Endothelial cell of umbilical vein (primary cell): ENCODE results near the gene MACROD2. TPM values are rescaled to one million over a fixed set of nuclear protein-coding genes. Genes with fewer than 3 reads are reported as not detected.

ENCODE experiments used
- BruUV-seq: library from RNA; stranded (reverse); fragments of 400-500 nt; replicated peaks from 2 replicates; lab custom pipeline; 2021; lab: Mats Ljungman, UMichigan
- CTCF ChIA-PET: fragments of 300-600, 350-600 bp; sonication (Branson Sonifier 250); formaldehyde crosslinking; loops from one replicate; lab custom pipeline; 2021; ENCODE audit warnings: antibody characterized with exemption, inconsistent platforms; lab: Charles Lee
- POLR2A ChIA-PET: fragments of 300-600, 350-600 bp; sonication (Branson Sonifier 250); formaldehyde crosslinking; loops from one replicate; lab custom pipeline; 2021; ENCODE audit warnings: antibody characterized with exemption, inconsistent platforms; lab: Charles Lee
- DNase-seq: peaks from one replicate; pipeline ENCODE4 v3.0.0-alpha.2; 2011; ENCODE audit warnings: low read depth, low spot score
- FAIRE-seq: peaks from 2 replicates; lab custom pipeline; 2011; peaks lifted over from hg19 to GRCh38; lab: Jason Lieb, UNC
- H2AFZ ChIP-seq: 2 replicates; pipeline ENCODE4 v1.6.0; 2012; ENCODE audit warnings: low read depth, low read length, control low read depth, inconsistent platforms
- H3K27ac ChIP-seq: 2 replicates; pipeline ENCODE4 v1.5.1; 2011; ENCODE audit warnings: low read depth, mild to moderate bottlenecking, control low read depth, low read length, moderate library complexity; ENCODE audit not compliant: insufficient read depth
- H3K27me3 ChIP-seq, 2 experiments: 2 replicates each; pipeline versions ENCODE4 v1.6.0 to v1.6.1; 2011; ENCODE audit warnings: low read length in 2 of 2, mixed read lengths in 1 of 2; ENCODE audit not compliant: control insufficient read depth in 2 of 2, insufficient read depth in 2 of 2
- H3K36me3 ChIP-seq, 2 experiments: 2 replicates in 1 of 2; 3 replicates in 1 of 2; pipeline ENCODE4 v1.5.1; 2011; ENCODE audit warnings: low read length in 2 of 2, mild to moderate bottlenecking in 1 of 2, moderate library complexity in 1 of 2; ENCODE audit not compliant: control insufficient read depth in 2 of 2, insufficient read depth in 2 of 2; ENCODE audit errors: extremely low read depth in 1 of 2
- H3K4me1 ChIP-seq: 3 replicates; pipeline ENCODE4 v1.5.1; 2011; ENCODE audit warnings: mild to moderate bottlenecking, low read length; ENCODE audit not compliant: control insufficient read depth, insufficient read depth; ENCODE audit errors: extremely low read depth
- H3K4me2 ChIP-seq: 2 replicates; pipeline ENCODE4 v1.6.1; 2011; ENCODE audit warnings: low read length, control low read depth, mixed read lengths; ENCODE audit not compliant: insufficient read depth
- H3K4me3 ChIP-seq, 3 experiments: fragments of 200-600 bp in 1 of 3; sonication (generic), shearing (Covaris generic) in 1 of 3; replicated peaks in 1 of 3; 2 replicates each; pipeline ENCODE4 v1.5.1; 2011 to 2016; ENCODE audit warnings: control low read depth in 3 of 3, low read length in 3 of 3, mild to moderate bottlenecking in 2 of 3, inconsistent platforms in 1 of 3, low read depth in 1 of 3, moderate library complexity in 1 of 3; ENCODE audit not compliant: insufficient read depth in 1 of 3
- H3K79me2 ChIP-seq: 2 replicates; pipeline ENCODE4 v1.6.0; 2012; ENCODE audit warnings: low read length, inconsistent platforms; ENCODE audit not compliant: control insufficient read depth, insufficient read depth
- H3K9ac ChIP-seq: replicated peaks from 2 replicates; pipeline ENCODE3; 2011; ENCODE audit warnings: low read length, control low read depth; ENCODE audit not compliant: insufficient read depth; ENCODE audit errors: extremely low read depth
- H3K9me1 ChIP-seq: replicated peaks from 3 replicates; pipeline ENCODE4 v1.6.0; 2011; ENCODE audit warnings: mild to moderate bottlenecking, low read length; ENCODE audit not compliant: control insufficient read depth, insufficient read depth; ENCODE audit errors: extremely low read depth
- H3K9me3 ChIP-seq: replicated peaks from 2 replicates; pipeline ENCODE4 v1.5.1; 2012; ENCODE audit warnings: low read length, inconsistent platforms; ENCODE audit not compliant: control insufficient read depth, insufficient read depth
- H4K20me1 ChIP-seq: replicated peaks from 2 replicates; pipeline ENCODE3; 2011; ENCODE audit warnings: mild to moderate bottlenecking, low read length; ENCODE audit not compliant: control insufficient read depth, insufficient read depth; ENCODE audit errors: extremely low read depth
- CTCF ChIP-seq, 2 donors: IDR thresholded peaks; 1 replicate in 1 of 2; 2 replicates in 1 of 2; pipeline ENCODE4 v1.5.1; 2011; ENCODE audit warnings: low read length in 2 of 2, mild to moderate bottlenecking in 2 of 2, moderate library complexity in 2 of 2, control low read depth in 1 of 2, inconsistent platforms in 1 of 2, low read depth in 1 of 2; ENCODE audit not compliant: insufficient read depth in 1 of 2; ENCODE audit errors: extremely low read depth in 1 of 2
- EZH2 ChIP-seq: IDR thresholded peaks from 2 replicates; pipeline ENCODE4 v1.6.1; 2012; ENCODE audit warnings: borderline replicate concordance, low read depth, mild to moderate bottlenecking, moderate library complexity, low read length, inconsistent platforms; ENCODE audit not compliant: severe bottlenecking
- JUN ChIP-seq: IDR thresholded peaks from 2 replicates; pipeline ENCODE4 v1.6.1; 2011; ENCODE audit warnings: borderline replicate concordance, low read depth; ENCODE audit not compliant: insufficient read length, insufficient read depth
- POLR2A ChIP-seq: IDR thresholded peaks from 2 replicates; pipeline ENCODE4 v1.6.1; 2012; ENCODE audit warnings: low read depth, mild to moderate bottlenecking, control low read depth, low read length
- POLR2AphosphoS5 ChIP-seq: IDR thresholded peaks from 2 replicates; pipeline ENCODE4 v1.6.1; 2012; ENCODE audit warnings: low read depth, mild to moderate bottlenecking, control low read depth, low read length, moderate library complexity; ENCODE audit not compliant: insufficient read depth
- dilution Hi-C: fragments of 300-500 bp; cut with MboI; formaldehyde crosslinking; loops from one replicate; pipeline ENCODE4 v1.15.0; 2019; ENCODE audit warnings: low sequenced_read_pairs; ENCODE audit not compliant: extremely low pct_ligation_motif_present
- intact Hi-C: fragments of 100-400 bp; cut with micrococcal nuclease; formaldehyde crosslinking; loops from one replicate; pipeline ENCODE4 v1.10.0; 2022
- polyA plus RNA-seq, 4 experiments: library from polyadenylated mRNA; depleted of rRNA in 3 of 4; stranded (reverse) in 3 of 4; unstranded in 1 of 4; fragments of >200 nt; gene quantifications; 2 replicates each; pipeline versions ENCODE4 v1.2.1 to v1.2.3, GENCODE V29; 2011 to 2012; ENCODE audit warnings: missing spikeins in 1 of 4
- total RNA-seq: library from RNA; stranded (reverse); gene quantifications from 2 replicates; pipeline ENCODE4 v1.2.3, GENCODE V29; 2021

MACROD2 gene
- total and polyA plus RNA-seq, 2 donors (not counting 3 experiments of a cell fraction or from before 2014, with no cell fraction given) = 0.11 to 0.73 TPM

DNA sequence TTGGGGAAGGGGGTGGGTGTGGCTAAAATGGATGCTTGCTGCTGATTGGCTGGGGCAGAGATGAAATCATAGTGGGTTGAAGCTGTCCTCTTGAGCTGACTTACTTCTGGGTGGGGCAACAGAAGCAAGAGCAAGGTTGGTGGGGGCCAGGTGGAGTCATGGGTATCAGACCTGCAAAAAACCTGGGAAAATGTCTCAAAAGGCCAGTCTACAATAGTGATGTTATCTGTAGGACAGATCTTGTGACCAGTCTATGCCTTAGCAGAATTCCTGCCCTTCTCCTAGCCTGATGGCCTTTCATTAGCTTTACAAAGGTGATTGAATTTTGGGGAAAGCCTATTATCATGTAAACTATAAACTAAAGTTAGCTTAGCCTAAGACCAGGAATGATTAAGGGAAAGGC, 1632.2 kb downstream of the MACROD2 start:
- intact Hi-C loops (no loop called here), dilution Hi-C loops (no loop called here)
- FAIRE-seq (no peak), DNase-seq (no peak)
- Histone ChIP-seq H3K9ac (no peak overlapping the region), H3K36me3 (no peaks in the 10 kb centered on the region), H4K20me1 (no peaks in the 10 kb centered on the region), H3K79me2 (no peaks in the 10 kb centered on the region), H3K27me3 (no peaks in the 10 kb centered on the region), H3K4me2 (no peak overlapping the region), H3K9me1 (no peaks in the 10 kb centered on the region), H3K4me3 (no peak overlapping the region), H3K27ac (no peak overlapping the region), H3K4me1 (no peaks in the 10 kb centered on the region), H2AFZ (no peak overlapping the region), H3K9me3 (no peaks in the 10 kb centered on the region)
- TF ChIP-seq JUN (no peak), POLR2AphosphoS5 (no peak), CTCF (IDR thresholded peaks at IDR 0.05; ENCODE audit: extremely low read depth in 1 of 2, insufficient read depth in 1 of 2, low read depth in 1 of 2, low read length in 2 of 2) (no peak), EZH2 (no peak), POLR2A (no peak)
- ChIA-PET POLR2A (no interaction called here), CTCF (no interaction called here)
- no TSS peak for BruUV-seq

- Histone ChIP-seq H4K20me1 (no peaks in the 10 kb centered on the region), H3K9me3 (no peaks in the 10 kb centered on the region), H3K27me3 (no peaks in the 10 kb centered on the region), H2AFZ (no peak overlapping the region), H3K4me2 (no peak overlapping the region), H3K79me2 (no peaks in the 10 kb centered on the region), H3K9me1 (no peaks in the 10 kb centered on the region), H3K4me3 (no peak overlapping the region), H3K4me1 (no peaks in the 10 kb centered on the region), H3K36me3 (no peaks in the 10 kb centered on the region), H3K9ac (no peak overlapping the region), H3K27ac (no peak overlapping the region)
- TF ChIP-seq EZH2 (no peak), POLR2AphosphoS5 (no peak)
- CTCF ChIA-PET = no interaction called here
- DNase-seq (no peak), FAIRE-seq (no peak)
- intact Hi-C loops = no loop called here
- BruUV-seq = no TSS peak
- dilution Hi-C loops = no loop called here
- POLR2A ChIA-PET = no interaction called here
Measured at GRCh38 chr20:15628851-15629353, 1633.6 kb downstream of the MACROD2 start.
